PFSK-1 (cell line): Measurements from ENCODE around the gene ZNF462.

Source experiments
- FOXP2 ChIP-seq: optimal IDR thresholded peaks from 2 replicates; pipeline ENCODE3; 2011; ENCODE audit warnings: borderline replicate concordance, control low read depth, inconsistent platforms; ENCODE audit not compliant: insufficient read depth; ENCODE audit errors: extremely low read length, extremely low read depth
- POLR2AphosphoS5 ChIP-seq: IDR thresholded peaks from 2 replicates; pipeline ENCODE4 v1.6.1; 2012; ENCODE audit warnings: low read depth, mild to moderate bottlenecking, control low read depth, low read length, moderate library complexity
- REST ChIP-seq, 2 experiments: IDR thresholded peaks; 2 replicates each; pipeline versions ENCODE4 v1.6.1 to v1.8.0; 2011 to 2012; ENCODE audit warnings: low read depth in 2 of 2, low read length in 2 of 2, control low read depth in 1 of 2, inconsistent platforms in 1 of 2, mild to moderate bottlenecking in 1 of 2, moderate library complexity in 1 of 2; ENCODE audit not compliant: insufficient read depth in 1 of 2
- SIN3A ChIP-seq: IDR thresholded peaks from 2 replicates; pipeline ENCODE4 v1.6.1; 2012; ENCODE audit warnings: mild to moderate bottlenecking, low read length, moderate library complexity, borderline replicate concordance; ENCODE audit not compliant: insufficient read depth
- TAF1 ChIP-seq: IDR thresholded peaks from 2 replicates; pipeline ENCODE4 v1.6.1; 2012; ENCODE audit warnings: low read length, control low read depth, borderline replicate concordance; ENCODE audit not compliant: insufficient read depth

- TF ChIP-seq POLR2AphosphoS5 (no peak), TAF1 (no peak), REST (IDR thresholded peaks at IDR 0.05; ENCODE audit: insufficient read depth in 1 of 2, low read depth in 2 of 2, low read length in 2 of 2) (no peak), FOXP2 (no peak), SIN3A (no peak)
These were observed 145.0 kb downstream of the ZNF462 start for GRCh38 chr9:107008011-107008410.
